Measurements from ENCODE around the gene TUBGCP6. TPM values are rescaled to one million over a fixed set of nuclear protein-coding genes. Genes with fewer than 3 reads are reported as not detected.
A peak's percentile ranks its signal among the peaks of the same experiment; 100 is the strongest.
"Not testable (repeated sequence)": the region's sequence is repeated elsewhere in the genome, so short reads cannot be mapped to it uniquely, and the experiment has no call there.

TUBGCP6 gene
- total RNA-seq, 1 donor from 2014 or later: 49.6 TPM

GRCh38 chr22:50275181-50276055, 30.6 kb upstream of the TUBGCP6 start:
- no peak overlapping the region for H3K4me3 Mint-ChIP-seq (ENCODE audit: low read depth)

DNA sequence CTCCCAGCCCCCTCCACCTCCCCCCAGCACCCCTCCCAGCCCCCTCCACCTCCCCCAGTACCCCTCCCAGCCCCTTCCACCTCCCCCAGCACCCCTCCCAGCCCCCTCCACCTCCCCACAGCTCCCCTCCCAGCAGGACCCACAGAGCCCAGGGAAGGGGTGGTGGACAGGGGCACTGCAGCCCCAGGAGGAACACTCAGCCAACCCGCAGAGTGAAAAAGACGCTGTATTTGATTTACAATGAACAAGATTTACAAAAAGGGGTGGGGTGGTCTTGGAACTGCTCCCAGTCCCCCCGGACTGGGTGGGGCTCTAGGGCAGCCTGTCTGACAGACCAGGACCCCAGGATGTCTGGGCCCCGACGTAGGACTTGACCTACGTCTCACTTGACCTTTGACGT, 29.9 kb upstream of the TUBGCP6 start:
- H3K27ac Mint-ChIP-seq: no peak overlapping the region
- H3K4me1 Mint-ChIP-seq (ENCODE audit: low read depth): no peaks in the 10 kb centered on the region
- intact Hi-C loops (cut with micrococcal nuclease): loop anchor here (1.0 to 5.0 kb wide), 3 partner anchors 38 to 68 kb away; partner anchors contain the start of gene DENND6B
- H3K36me3 Mint-ChIP-seq (ENCODE audit: low read depth): no peaks in the 10 kb centered on the region
- H3K4me3 Mint-ChIP-seq (ENCODE audit: low read depth): no peak overlapping the region
- H3K27me3 Mint-ChIP-seq (ENCODE audit: low read depth): peaks cover 12% of the 10 kb centered on the region
- DNase-seq (ENCODE audit: low spot score): no peak
- H3K9me3 Mint-ChIP-seq: no peaks in the 10 kb centered on the region

More at GRCh38 chr22:50275181-50276055, 30.6 kb upstream of the TUBGCP6 start:
- H3K36me3 Mint-ChIP-seq (ENCODE audit: low read depth): no peaks in the 10 kb centered on the region
- H3K27ac Mint-ChIP-seq: no peak overlapping the region
- H3K27me3 Mint-ChIP-seq (ENCODE audit: low read depth): peaks cover 12% of the 10 kb centered on the region
- H3K9me3 Mint-ChIP-seq: no peaks in the 10 kb centered on the region
- intact Hi-C loops (cut with micrococcal nuclease): no loop called here
- no peak for DNase-seq (ENCODE audit: low spot score)
- H3K4me1 Mint-ChIP-seq (ENCODE audit: low read depth): no peaks in the 10 kb centered on the region

DNA sequence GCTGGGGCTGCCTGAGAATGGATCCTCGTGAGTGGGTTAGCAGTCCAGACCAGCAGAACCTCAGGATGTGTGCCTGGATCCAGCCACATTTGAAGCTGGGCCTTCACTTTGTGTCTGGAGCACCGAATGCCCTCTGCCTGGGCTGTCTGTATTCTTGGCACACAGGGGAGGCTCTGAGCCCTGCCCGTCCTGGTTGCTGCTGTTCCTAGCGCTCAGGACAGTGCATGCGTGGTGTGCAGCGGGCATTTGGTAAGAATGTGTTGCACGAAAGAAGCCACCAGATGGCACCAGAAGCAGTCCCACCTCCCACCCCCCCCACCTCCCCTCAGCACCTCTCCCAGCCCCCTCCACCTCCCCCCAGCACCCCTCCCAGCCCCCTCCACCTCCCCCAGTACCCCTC, 29.5 kb upstream of the TUBGCP6 start:
- Mint-ChIP-seq H3K4me3 (ENCODE audit: low read depth) (no peak overlapping the region), H3K9me3 (no peaks in the 10 kb centered on the region), H3K36me3 (ENCODE audit: low read depth) (no peaks in the 10 kb centered on the region), H3K4me1 (ENCODE audit: low read depth) (no peaks in the 10 kb centered on the region), H3K27ac (no peak overlapping the region), H3K27me3 (ENCODE audit: low read depth) (peaks cover 12% of the 10 kb centered on the region)
- intact Hi-C loops (cut with micrococcal nuclease): loop anchor here (1.0 to 5.0 kb wide), 3 partner anchors 38 to 68 kb away; partner anchors contain the start of gene DENND6B
- no peak for DNase-seq (ENCODE audit: low spot score)

- H3K27ac Mint-ChIP-seq; H3K9me3 Mint-ChIP-seq; H3K4me1 Mint-ChIP-seq (ENCODE audit: low read depth); DNase-seq (ENCODE audit: low spot score); H3K36me3 Mint-ChIP-seq (ENCODE audit: low read depth); H3K4me3 Mint-ChIP-seq (ENCODE audit: low read depth): not testable (repeated sequence)
- intact Hi-C loops (cut with micrococcal nuclease): loop anchor here (1.0 to 5.0 kb wide), 3 partner anchors 39 to 69 kb away; partner anchors contain the start of gene DENND6B
- H3K27me3 Mint-ChIP-seq (ENCODE audit: low read depth): peaks cover 12% of the 10 kb centered on the region
Observed at GRCh38 chr22:50273781-50274180, 29.0 kb upstream of the TUBGCP6 start.

DNA sequence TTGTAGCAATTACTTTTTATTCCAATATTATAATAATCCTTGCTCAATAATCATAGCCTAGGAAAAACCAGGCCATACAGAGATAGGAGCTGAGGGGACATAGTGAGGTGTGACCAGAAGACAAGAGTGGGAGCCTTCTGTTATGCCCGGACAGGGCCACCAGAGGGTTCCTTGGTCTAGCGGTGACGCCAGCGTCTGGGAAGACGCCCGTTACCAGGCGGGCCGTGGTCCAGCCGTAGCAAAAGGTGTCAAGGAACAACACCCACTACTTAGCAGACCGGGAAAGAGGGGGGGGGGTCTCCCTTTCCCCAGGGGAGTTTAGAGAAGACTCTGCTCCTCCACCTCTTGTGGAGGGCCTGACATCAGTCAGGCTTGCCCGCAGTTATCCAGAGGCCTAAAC, 28.5 kb upstream of the TUBGCP6 start:
- intact Hi-C loops (cut with micrococcal nuclease): loop anchor here (5.0 kb wide), 2 partner anchors 39 to 54 kb away; partner anchors contain the start of gene DENND6B
- H3K4me1 Mint-ChIP-seq (ENCODE audit: low read depth); H3K9me3 Mint-ChIP-seq; H3K27ac Mint-ChIP-seq; DNase-seq (ENCODE audit: low spot score); H3K36me3 Mint-ChIP-seq (ENCODE audit: low read depth); H3K4me3 Mint-ChIP-seq (ENCODE audit: low read depth): not testable (repeated sequence)
- peaks cover 12% of the 10 kb centered on the region for H3K27me3 Mint-ChIP-seq (ENCODE audit: low read depth)

GRCh38 chr22:50272044-50272802, 27.4 kb upstream of the TUBGCP6 start:
- Mint-ChIP-seq H3K4me1 (ENCODE audit: low read depth) (peaks cover 1% of the 10 kb centered on the region), H3K27me3 (ENCODE audit: low read depth) (peaks cover 15% of the 10 kb centered on the region), H3K4me3 (ENCODE audit: low read depth) (no peak overlapping the region), H3K36me3 (ENCODE audit: low read depth) (no peaks in the 10 kb centered on the region), H3K27ac (no peak overlapping the region), H3K9me3 (no peaks in the 10 kb centered on the region)
- DNase-seq (ENCODE audit: low spot score): no peak
- intact Hi-C loops (cut with micrococcal nuclease): loop anchor here (5.0 kb wide), 2 partner anchors 40 to 55 kb away; partner anchors contain the start of gene DENND6B

DNA sequence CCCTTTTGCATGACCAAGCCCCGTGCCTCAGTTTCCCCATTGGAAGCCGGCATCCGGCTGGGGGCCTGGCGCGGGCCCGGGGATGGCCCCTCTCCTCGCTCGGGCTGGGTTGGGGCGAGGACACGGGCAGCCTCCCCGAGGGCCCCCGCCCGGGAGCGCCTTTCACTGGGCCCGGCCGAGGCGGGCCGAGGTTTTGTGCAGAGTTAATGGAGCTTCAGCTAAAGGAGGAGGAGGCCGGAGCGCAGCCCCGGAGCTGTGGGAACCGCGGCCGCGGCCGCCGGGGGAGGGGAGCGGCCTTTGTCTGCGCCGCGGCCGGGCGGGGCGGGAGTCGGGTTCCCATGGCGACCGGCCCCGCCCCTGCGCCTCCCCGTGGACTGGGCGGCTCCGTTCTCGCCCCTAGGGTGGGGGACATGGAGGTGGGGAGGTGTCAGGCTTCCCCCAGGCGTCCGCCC, 26.7 kb upstream of the TUBGCP6 start:
- no peaks in the 10 kb centered on the region for H3K9me3 Mint-ChIP-seq
- H3K4me1 Mint-ChIP-seq (ENCODE audit: low read depth): peaks cover 1% of the 10 kb centered on the region
- no peaks in the 10 kb centered on the region for H3K36me3 Mint-ChIP-seq (ENCODE audit: low read depth)
- no peak overlapping the region for H3K4me3 Mint-ChIP-seq (ENCODE audit: low read depth)
- H3K27ac Mint-ChIP-seq: no peak overlapping the region
- H3K27me3 Mint-ChIP-seq (ENCODE audit: low read depth): peaks cover 15% of the 10 kb centered on the region
- peak; percentile 49 for DNase-seq (ENCODE audit: low spot score)
- intact Hi-C loops (cut with micrococcal nuclease): loop anchor here (2.0 to 5.0 kb wide), 3 partner anchors 41 to 351 kb away; partner anchors contain the start of gene DENND6B

GRCh38 chr22:50270666-50271394, 26.0 kb upstream of the TUBGCP6 start:
- no peak overlapping the region for H3K27ac Mint-ChIP-seq
- peaks cover 15% of the 10 kb centered on the region for H3K27me3 Mint-ChIP-seq (ENCODE audit: low read depth)
- no peaks in the 10 kb centered on the region for H3K9me3 Mint-ChIP-seq
- H3K4me1 Mint-ChIP-seq (ENCODE audit: low read depth): peaks cover 1% of the 10 kb centered on the region
- H3K4me3 Mint-ChIP-seq (ENCODE audit: low read depth): peak overlapping the region; percentile 66
- peak; percentile 67 for DNase-seq (ENCODE audit: low spot score)
- H3K36me3 Mint-ChIP-seq (ENCODE audit: low read depth): no peaks in the 10 kb centered on the region
- intact Hi-C loops (cut with micrococcal nuclease): loop anchor here (2.0 to 5.0 kb wide), 3 partner anchors 41 to 352 kb away; partner anchors contain the start of gene DENND6B

- Mint-ChIP-seq H3K27me3 (ENCODE audit: low read depth) (peaks cover 15% of the 10 kb centered on the region), H3K4me3 (ENCODE audit: low read depth) (peak within 1 kb of the TSS; percentile 70), H3K9me3 (no peaks in the 10 kb centered on the region), H3K4me1 (ENCODE audit: low read depth) (peaks cover 1% of the 10 kb centered on the region), H3K27ac (no peak within 1 kb of the TSS), H3K36me3 (ENCODE audit: low read depth) (no peaks in the 10 kb centered on the region)
- peak; percentile 66 for DNase-seq (ENCODE audit: low spot score)
- intact Hi-C loops (cut with micrococcal nuclease): loop anchor here (2.0 to 5.0 kb wide), 3 partner anchors 42 to 353 kb away; partner anchors contain the start of gene DENND6B
Observed at GRCh38 chr22:50269970-50270665, 25.3 kb upstream of the TUBGCP6 start, which contains the start of gene MAPK11. MAPK11 (minus strand) TSS chr22:50270380; CDS start chr22:50270292, 88 bp downstream.

DNA sequence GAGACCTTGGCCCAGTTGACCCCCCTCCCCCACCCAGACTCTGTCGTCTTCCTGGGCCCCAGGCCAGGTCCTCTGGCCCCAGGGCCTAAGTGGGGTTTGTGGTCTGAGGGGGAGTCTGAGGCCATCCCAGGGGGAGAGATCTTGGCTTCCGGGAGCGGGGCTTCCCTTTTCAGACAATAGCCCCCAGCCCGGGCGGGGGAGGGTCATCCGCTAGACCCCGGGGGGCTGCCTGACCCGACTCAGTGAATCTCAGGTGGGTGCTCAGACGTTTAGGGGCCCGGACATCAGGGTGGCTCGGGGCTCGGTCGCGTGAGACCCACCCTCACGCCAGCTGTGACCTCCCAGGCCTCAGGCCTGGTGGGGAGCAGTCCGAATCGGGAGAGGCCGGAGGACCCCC, 24.7 kb upstream of the TUBGCP6 start:
- peaks cover 1% of the 10 kb centered on the region for H3K4me1 Mint-ChIP-seq (ENCODE audit: low read depth)
- peaks cover 15% of the 10 kb centered on the region for H3K27me3 Mint-ChIP-seq (ENCODE audit: low read depth)
- no peak overlapping the region for H3K27ac Mint-ChIP-seq
- H3K9me3 Mint-ChIP-seq: no peaks in the 10 kb centered on the region
- H3K36me3 Mint-ChIP-seq (ENCODE audit: low read depth): no peaks in the 10 kb centered on the region
- peak overlapping the region; percentile 70 for H3K4me3 Mint-ChIP-seq (ENCODE audit: low read depth)
- intact Hi-C loops (cut with micrococcal nuclease): no loop called here
- DNase-seq (ENCODE audit: low spot score): no peak

GRCh38 chr22:50268655-50269113, 23.9 kb upstream of the TUBGCP6 start:
- Mint-ChIP-seq H3K27ac (no peak overlapping the region), H3K36me3 (ENCODE audit: low read depth) (no peaks in the 10 kb centered on the region), H3K27me3 (ENCODE audit: low read depth) (peaks cover 11% of the 10 kb centered on the region), H3K4me1 (ENCODE audit: low read depth) (peaks cover 1% of the 10 kb centered on the region), H3K4me3 (ENCODE audit: low read depth) (peak overlapping the region; percentile 26), H3K9me3 (no peaks in the 10 kb centered on the region)
- DNase-seq (ENCODE audit: low spot score): no peak
- intact Hi-C loops (cut with micrococcal nuclease): no loop called here
